Neural progenitor cell (in vitro differentiated cells): ENCODE measurements around the gene RPS2. TPM values are rescaled to one million over a fixed set of nuclear protein-coding genes. Genes with fewer than 3 reads are reported as not detected.
A peak's percentile ranks its signal among the peaks of the same experiment; 100 is the strongest.

Experiments used
- DNase-seq: peaks from one replicate; pipeline ENCODE4 v3.0.0-alpha.2; 2016; ENCODE audit warnings: low spot score
- H2AFZ ChIP-seq: fragments of 200-600 bp; sonication (generic); replicated peaks from 2 replicates; pipeline ENCODE4 v1.6.1; 2016; ENCODE audit warnings: antibody characterized with exemption
- H3F3A ChIP-seq: fragments of 200-600 bp; sonication (generic); 2 replicates; pipeline ENCODE4 v1.6.1; 2016; ENCODE audit warnings: antibody characterized with exemption, low read depth
- H3K27ac ChIP-seq: fragments of 200-600 bp; sonication (generic); 2 replicates; pipeline ENCODE4 v1.5.1; 2016; ENCODE audit warnings: mild to moderate bottlenecking
- H3K27me3 ChIP-seq: fragments of 200-600 bp; sonication (generic); 2 replicates; pipeline ENCODE4 v1.6.1; 2016; ENCODE audit warnings: mild to moderate bottlenecking, moderate library complexity
- H3K36me3 ChIP-seq: fragments of 200-600 bp; sonication (generic); 2 replicates; pipeline ENCODE4 v1.5.1; 2016
- H3K4me1 ChIP-seq: fragments of 200-600 bp; sonication (generic); 2 replicates; pipeline ENCODE4 v1.6.1; 2016; ENCODE audit warnings: mixed run types
- H3K4me2 ChIP-seq: fragments of 200-600 bp; sonication (generic); 2 replicates; pipeline ENCODE4 v1.6.1; 2016
- H3K4me3 ChIP-seq: fragments of 200-600 bp; sonication (generic); 2 replicates; pipeline ENCODE4 v1.5.1; 2016
- H3K79me2 ChIP-seq: fragments of 200-600 bp; sonication (generic); 2 replicates; pipeline ENCODE4 v1.6.1; 2016; ENCODE audit warnings: low read depth
- H3K9ac ChIP-seq: fragments of 200-600 bp; sonication (generic); 2 replicates; pipeline ENCODE4 v1.6.1; 2016
- H3K9me3 ChIP-seq: fragments of 200-600 bp; sonication (generic); 2 replicates; pipeline ENCODE4 v1.5.1; 2016; ENCODE audit warnings: low read depth
- H4K20me1 ChIP-seq: fragments of 200-600 bp; sonication (generic); 2 replicates; pipeline ENCODE4 v1.6.1; 2016; ENCODE audit warnings: low read depth
- H3K27ac Mint-ChIP-seq: 3 replicates; pipeline ENCODE4 v1.8.0; 2021; ENCODE audit warnings: mixed read lengths
- H3K27me3 Mint-ChIP-seq: 2 replicates; pipeline ENCODE4 v1.8.0; 2022; ENCODE audit warnings: low read depth, mild to moderate bottlenecking, inconsistent platforms, moderate library complexity, mixed read lengths; ENCODE audit not compliant: insufficient read depth
- H3K36me3 Mint-ChIP-seq: 3 replicates; pipeline ENCODE4 v1.8.0; 2021; ENCODE audit warnings: mixed read lengths
- H3K4me1 Mint-ChIP-seq: 3 replicates; pipeline ENCODE4 v1.8.0; 2021; ENCODE audit warnings: mixed read lengths
- H3K4me3 Mint-ChIP-seq: 3 replicates; pipeline ENCODE4 v1.8.0; 2021; ENCODE audit warnings: mild to moderate bottlenecking, moderate library complexity, mixed read lengths
- H3K9me3 Mint-ChIP-seq: 3 replicates; pipeline ENCODE4 v1.8.0; 2020; ENCODE audit warnings: mixed read lengths
- EZH2 ChIP-seq: fragments of 200-600 bp; sonication (generic); IDR thresholded peaks from 2 replicates; pipeline ENCODE4 v1.6.1; 2017; ENCODE audit warnings: antibody characterized with exemption, mild to moderate bottlenecking, moderate library complexity
- EZH2phosphoT487 ChIP-seq: fragments of 200-600 bp; sonication (generic); IDR thresholded peaks from 2 replicates; pipeline ENCODE4 v1.6.1; 2017; ENCODE audit warnings: antibody characterized with exemption
- total RNA-seq: library from RNA; depleted of rRNA; stranded (reverse); fragments of >200 nt; gene quantifications from 2 replicates; pipeline ENCODE4 v1.2.3, GENCODE V29; 2015; ENCODE audit warnings: low replicate concordance
- TF ChIP-seq, protein P1 (sequence below): fragments of 200-600 bp; sonication (generic); IDR thresholded peaks from 2 replicates; pipeline ENCODE4 v1.5.1; 2017; ENCODE audit warnings: antibody characterized with exemption, mild to moderate bottlenecking

Gene RPS2
- total RNA-seq, 1 donor from 2014 or later, result 3,079 TPM

DNA sequence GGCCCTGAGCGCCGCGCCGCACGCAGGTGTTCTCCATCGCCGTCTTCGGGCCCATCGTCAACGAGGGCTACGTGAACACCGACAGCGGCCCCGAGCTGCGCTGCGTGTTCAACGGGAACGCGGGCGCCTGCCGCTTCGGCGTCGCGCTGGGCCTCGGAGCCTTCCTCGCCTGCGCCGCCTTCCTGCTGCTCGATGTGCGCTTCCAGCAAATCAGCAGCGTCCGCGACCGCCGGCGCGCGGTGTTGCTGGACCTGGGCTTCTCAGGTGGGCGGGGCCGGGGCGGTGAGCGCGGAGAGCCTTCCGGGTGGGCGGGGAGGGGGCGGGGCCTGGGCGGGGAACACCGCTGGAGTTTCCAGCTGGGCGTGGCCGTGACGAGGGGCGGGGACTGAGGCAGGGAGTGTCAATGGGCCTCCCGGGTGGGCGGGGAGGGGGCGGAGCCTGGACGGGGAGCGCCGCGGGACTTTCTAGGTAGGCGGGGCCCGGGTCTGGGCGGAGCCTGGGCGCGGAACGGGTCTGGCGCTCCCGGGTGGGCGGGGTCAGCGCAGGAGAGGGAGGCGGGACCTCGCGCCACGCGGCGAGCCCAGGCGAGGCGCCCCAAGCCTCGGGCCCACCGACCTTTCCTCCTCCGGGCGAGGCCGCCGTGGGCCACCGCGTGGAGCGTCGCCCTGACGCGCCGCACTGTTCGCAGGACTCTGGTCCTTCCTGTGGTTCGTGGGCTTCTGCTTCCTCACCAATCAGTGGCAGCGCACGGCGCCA, 27.5 kb upstream of the RPS2 start:
- Histone ChIP-seq H3K4me3 (peak overlapping the region; percentile 28), H3K9me3 (no peaks in the 10 kb centered on the region), H3K79me2 (no peaks in the 10 kb centered on the region), H3F3A (peaks cover 58% of the 10 kb centered on the region), H3K9ac (no peak overlapping the region), H3K4me2 (peak overlapping the region; percentile 84), H3K27me3 (peaks cover 58% of the 10 kb centered on the region), H2AFZ (no peak overlapping the region), H3K36me3 (no peaks in the 10 kb centered on the region), H3K27ac (no peak overlapping the region), H4K20me1 (peaks cover 24% of the 10 kb centered on the region), H3K4me1 (peaks cover 10% of the 10 kb centered on the region)
- Mint-ChIP-seq H3K27me3 (peaks cover 27% of the 10 kb centered on the region), H3K27ac (no peak overlapping the region), H3K9me3 (peaks cover 2% of the 10 kb centered on the region), H3K4me3 (peak overlapping the region; percentile 41), H3K4me1 (peaks cover 11% of the 10 kb centered on the region), H3K36me3 (peaks cover 5% of the 10 kb centered on the region)
- TF ChIP-seq EZH2 (no peak), EZH2phosphoT487 (peak; percentile 19)
- TF ChIP-seq, protein P1, sequence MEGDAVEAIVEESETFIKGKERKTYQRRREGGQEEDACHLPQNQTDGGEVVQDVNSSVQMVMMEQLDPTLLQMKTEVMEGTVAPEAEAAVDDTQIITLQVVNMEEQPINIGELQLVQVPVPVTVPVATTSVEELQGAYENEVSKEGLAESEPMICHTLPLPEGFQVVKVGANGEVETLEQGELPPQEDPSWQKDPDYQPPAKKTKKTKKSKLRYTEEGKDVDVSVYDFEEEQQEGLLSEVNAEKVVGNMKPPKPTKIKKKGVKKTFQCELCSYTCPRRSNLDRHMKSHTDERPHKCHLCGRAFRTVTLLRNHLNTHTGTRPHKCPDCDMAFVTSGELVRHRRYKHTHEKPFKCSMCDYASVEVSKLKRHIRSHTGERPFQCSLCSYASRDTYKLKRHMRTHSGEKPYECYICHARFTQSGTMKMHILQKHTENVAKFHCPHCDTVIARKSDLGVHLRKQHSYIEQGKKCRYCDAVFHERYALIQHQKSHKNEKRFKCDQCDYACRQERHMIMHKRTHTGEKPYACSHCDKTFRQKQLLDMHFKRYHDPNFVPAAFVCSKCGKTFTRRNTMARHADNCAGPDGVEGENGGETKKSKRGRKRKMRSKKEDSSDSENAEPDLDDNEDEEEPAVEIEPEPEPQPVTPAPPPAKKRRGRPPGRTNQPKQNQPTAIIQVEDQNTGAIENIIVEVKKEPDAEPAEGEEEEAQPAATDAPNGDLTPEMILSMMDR, result no peak
- peak; percentile 97 for DNase-seq

DNA sequence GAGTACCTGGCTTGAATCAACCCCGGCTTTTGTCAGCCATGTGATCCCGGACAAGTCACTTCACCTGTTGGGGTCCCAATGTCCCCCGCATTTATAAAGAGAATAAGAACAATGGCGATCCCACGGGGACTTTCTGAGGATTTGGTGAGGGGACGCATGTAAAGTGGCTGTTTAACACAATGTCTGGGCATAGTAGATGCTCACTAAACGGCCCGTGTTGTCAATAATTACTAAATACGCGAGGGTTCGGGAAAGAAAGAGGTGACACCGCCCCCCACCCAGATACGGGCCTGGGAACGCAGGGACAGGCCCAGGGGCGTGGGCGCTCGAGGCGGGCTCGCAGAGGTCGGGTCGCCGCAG, 26.9 kb upstream of the RPS2 start:
- DNase-seq, result no peak
- Histone ChIP-seq H3K79me2 (no peaks in the 10 kb centered on the region), H3K4me1 (peaks cover 10% of the 10 kb centered on the region), H3K4me2 (peak overlapping the region; percentile 84), H3K9me3 (no peaks in the 10 kb centered on the region), H3K36me3 (no peaks in the 10 kb centered on the region), H3K9ac (no peak overlapping the region), H3K4me3 (peak overlapping the region; percentile 28), H3K27ac (no peak overlapping the region), H2AFZ (no peak overlapping the region), H3F3A (peaks cover 58% of the 10 kb centered on the region), H3K27me3 (peaks cover 58% of the 10 kb centered on the region), H4K20me1 (peaks cover 24% of the 10 kb centered on the region)
- Mint-ChIP-seq H3K4me3 (peak overlapping the region; percentile 81), H3K9me3 (peaks cover 2% of the 10 kb centered on the region), H3K27me3 (peaks cover 27% of the 10 kb centered on the region), H3K4me1 (peaks cover 12% of the 10 kb centered on the region), H3K36me3 (peaks cover 10% of the 10 kb centered on the region), H3K27ac (no peak overlapping the region)
- TF ChIP-seq EZH2 (peak; percentile 44), EZH2phosphoT487 (peak; percentile 66)
- TF ChIP-seq, protein P1, result no peak

DNA sequence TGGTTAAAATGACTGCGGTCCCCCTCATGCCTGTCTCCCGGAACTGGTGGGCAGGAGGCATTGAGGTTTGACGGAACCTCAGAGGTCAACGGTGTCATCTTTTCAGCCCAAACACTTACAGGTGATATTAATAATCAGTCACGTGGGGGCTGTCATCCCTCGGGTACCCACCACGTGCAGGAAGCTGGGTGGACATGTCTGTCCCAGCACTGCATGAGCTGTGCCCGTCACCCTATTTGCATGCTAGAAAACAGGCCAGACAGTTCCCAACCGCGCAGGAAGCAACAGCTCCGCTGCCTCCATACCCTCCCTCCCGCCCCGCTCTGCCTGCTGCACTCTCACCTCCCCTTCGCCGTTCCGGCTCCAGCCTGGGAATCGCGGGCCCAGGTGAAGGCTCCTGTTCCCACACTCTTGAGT, 26.5 kb upstream of the RPS2 start:
- Histone ChIP-seq H3K36me3 (no peaks in the 10 kb centered on the region), H3K4me3 (peak overlapping the region; percentile 55), H3K9me3 (no peaks in the 10 kb centered on the region), H3K9ac (no peak overlapping the region), H3K4me2 (peak overlapping the region; percentile 84), H3K27me3 (peaks cover 58% of the 10 kb centered on the region), H3F3A (peaks cover 56% of the 10 kb centered on the region), H3K4me1 (peaks cover 10% of the 10 kb centered on the region), H4K20me1 (peaks cover 24% of the 10 kb centered on the region), H3K27ac (no peak overlapping the region), H3K79me2 (no peaks in the 10 kb centered on the region), H2AFZ (no peak overlapping the region)
- Mint-ChIP-seq H3K27ac (no peak overlapping the region), H3K9me3 (peaks cover 2% of the 10 kb centered on the region), H3K36me3 (peaks cover 13% of the 10 kb centered on the region), H3K4me1 (peaks cover 14% of the 10 kb centered on the region), H3K4me3 (peak overlapping the region; percentile 81), H3K27me3 (peaks cover 27% of the 10 kb centered on the region)
- TF ChIP-seq, protein P1, result no peak
- peak; percentile 63 for TF ChIP-seq EZH2
- peak; percentile 56 for TF ChIP-seq EZH2phosphoT487
- no peak for DNase-seq
